A549 (cell line): ENCODE data around the gene RBM6. TPM values are rescaled to one million over a fixed set of nuclear protein-coding genes. Genes with fewer than 3 reads are reported as not detected.

Experiments used
- ATAC-seq, 2 experiments: fragments of 200-7000 bp in 1 of 2; fragments of >200 bp in 1 of 2; cut with Nextera tagmentation in 1 of 2; cut with Tn5 transposase in 1 of 2; 3 replicates each; pipeline versions ENCODE4 v1.8.0 to v1.9.1; 2018 to 2020; ENCODE audit warnings: mild to moderate bottlenecking in 1 of 2, moderate library complexity in 1 of 2
- CTCF ChIA-PET: fragments of 300-600 bp; sonication (Branson Sonifier 250); formaldehyde crosslinking; extraction: SDS; loops from one replicate; lab custom pipeline; 2021; ENCODE audit warnings: antibody characterized with exemption, inconsistent platforms; lab: Yijun Ruan, JAX
- POLR2A ChIA-PET: fragments of 350-600 bp; formaldehyde crosslinking; extraction: SDS; loops from one replicate; lab custom pipeline; 2021; ENCODE audit warnings: antibody characterized with exemption, inconsistent platforms; lab: Yijun Ruan, JAX
- DNase-seq, 2 experiments: peaks; one replicate each; pipeline versions ENCODE4 v3.0.0 to v3.0.0-alpha.2; 2011 to 2016; ENCODE audit warnings: low read depth in 1 of 2, low spot score in 1 of 2
- FAIRE-seq: peaks from 2 replicates; lab custom pipeline; 2011; peaks lifted over from hg19 to GRCh38; lab: Jason Lieb, UNC
- H3K27ac ChIP-seq, 2 experiments: fragments of >200 bp; sonication (Bioruptor Twin); formaldehyde crosslinking; 3 replicates each; pipeline ENCODE4 v1.5.1; 2016 to 2017
- H3K4me1 ChIP-seq: fragments of >200 bp; sonication (Bioruptor Twin); formaldehyde crosslinking; 3 replicates; pipeline ENCODE4 v1.6.1; 2016
- H3K4me2 ChIP-seq: fragments of >200 bp; sonication (Bioruptor Twin); formaldehyde crosslinking; 3 replicates; pipeline ENCODE4 v1.6.1; 2016
- H3K4me3 ChIP-seq: fragments of >200 bp; sonication (Bioruptor Twin); formaldehyde crosslinking; 3 replicates; pipeline ENCODE4 v1.5.1; 2016
- H3K9me3 ChIP-seq: fragments of >200 bp; sonication (Bioruptor Twin); formaldehyde crosslinking; 3 replicates; pipeline ENCODE4 v1.6.1; 2016
- BHLHE40 ChIP-seq: IDR thresholded peaks from 2 replicates; pipeline ENCODE4 v1.6.1; 2012; ENCODE audit warnings: low read depth, low read length, inconsistent platforms
- CBX8 ChIP-seq: fragments of 200-600 bp; sonication (generic); IDR thresholded peaks from 2 replicates; pipeline ENCODE4 v1.6.1; 2016
- EHMT2 ChIP-seq: fragments of 200-600 bp; sonication (generic); IDR thresholded peaks from 2 replicates; pipeline ENCODE4 v1.6.1; 2016; ENCODE audit warnings: antibody characterized with exemption, low read depth, mild to moderate bottlenecking, moderate library complexity
- EP300 ChIP-seq, 2 experiments: fragments of >200 bp; sonication (Bioruptor Twin); formaldehyde crosslinking; IDR thresholded peaks; 2 replicates in 1 of 2; 3 replicates in 1 of 2; pipeline ENCODE4 v1.6.1; 2016 to 2017
- HEYL ChIP-seq: fragments of 250-450 bp; sonication (Bioruptor Pico); IDR thresholded peaks from 2 replicates; pipeline ENCODE4 v1.8.0; 2021; ENCODE audit warnings: mild to moderate bottlenecking, moderate library complexity
- HOXA7 ChIP-seq: fragments of 250-450 bp; sonication (Bioruptor Pico); IDR thresholded peaks from 2 replicates; pipeline ENCODE4 v1.5.0; 2020; ENCODE audit warnings: mild to moderate bottlenecking, moderate library complexity
- JUN ChIP-seq, 2 experiments: fragments of >200 bp; sonication (Bioruptor Twin); formaldehyde crosslinking; IDR thresholded peaks; 2 replicates in 1 of 2; 3 replicates in 1 of 2; pipeline ENCODE4 v1.6.1; 2016 to 2017
- MYC ChIP-seq: IDR thresholded peaks from 2 replicates; pipeline ENCODE4 v1.6.1; 2012; ENCODE audit warnings: mild to moderate bottlenecking, inconsistent platforms, low read length, improper control_type of control experiment, borderline replicate concordance
- NFE2L2 ChIP-seq: fragments of 150-350 bp; conservative IDR thresholded peaks from 2 replicates; pipeline ENCODE4 v1.6.1; 2014; ENCODE audit warnings: low read length
- NR3C1 ChIP-seq: fragments of >200 bp; sonication (Bioruptor Twin); formaldehyde crosslinking; IDR thresholded peaks from 3 replicates; pipeline ENCODE4 v1.6.1; 2017
- RAD21 ChIP-seq, 2 experiments: fragments of >200 bp in 1 of 2; sonication (Bioruptor Twin) in 1 of 2; formaldehyde crosslinking in 1 of 2; IDR thresholded peaks in 1 of 2; conservative IDR thresholded peaks in 1 of 2; 2 replicates in 1 of 2; 3 replicates in 1 of 2; pipeline ENCODE4 v1.6.1; 2012 to 2018; ENCODE audit warnings: inconsistent platforms in 1 of 2
- RCOR1 ChIP-seq: fragments of 150-350 bp; IDR thresholded peaks from 2 replicates; pipeline ENCODE4 v1.6.1; 2014; ENCODE audit warnings: antibody characterized with exemption, low read length, low read depth
- RFX5 ChIP-seq: fragments of 450-650 bp; IDR thresholded peaks from 2 replicates; pipeline ENCODE4 v1.7.1; 2014; ENCODE audit warnings: antibody characterized with exemption, mild to moderate bottlenecking, moderate library complexity
- RNF2 ChIP-seq: fragments of 200-600 bp; sonication (generic); IDR thresholded peaks from 2 replicates; pipeline ENCODE4 v1.6.1; 2016; ENCODE audit warnings: low read depth, mild to moderate bottlenecking, antibody characterized with exemption, moderate library complexity, borderline replicate concordance
- SMC3 ChIP-seq: fragments of >200 bp; sonication (Bioruptor Twin); formaldehyde crosslinking; IDR thresholded peaks from 3 replicates; pipeline ENCODE4 v1.6.1; 2018; ENCODE audit warnings: inconsistent platforms
- SREBF2 ChIP-seq: fragments of 450-650 bp; IDR thresholded peaks from 2 replicates; pipeline ENCODE4 v1.6.1; 2014; ENCODE audit warnings: mild to moderate bottlenecking, moderate library complexity
- TP53 ChIP-seq: fragments of 250-450 bp; sonication (Bioruptor Pico); IDR thresholded peaks from 2 replicates; pipeline ENCODE4 v1.5.0; 2021; ENCODE audit warnings: mild to moderate bottlenecking, moderate library complexity
- ZC3H11A ChIP-seq: fragments of 450-650 bp; IDR thresholded peaks from 2 replicates; pipeline ENCODE4 v1.6.1; 2014; ENCODE audit warnings: antibody characterized with exemption, mild to moderate bottlenecking
- ZFP36 ChIP-seq: fragments of 450-650 bp; IDR thresholded peaks from 2 replicates; pipeline ENCODE4 v1.6.1; 2014; ENCODE audit warnings: borderline replicate concordance; ENCODE audit not compliant: partially characterized antibody
- ZNF302 ChIP-seq: fragments of 250-450 bp; sonication (Bioruptor Pico); IDR thresholded peaks from 2 replicates; pipeline ENCODE4 v1.9.0; 2021; ENCODE audit warnings: inconsistent platforms, mild to moderate bottlenecking, moderate library complexity
- ZSCAN20 ChIP-seq: fragments of 250-450 bp; sonication (Bioruptor Pico); IDR thresholded peaks from 2 replicates; pipeline ENCODE4 v1.8.0; 2022; ENCODE audit warnings: mild to moderate bottlenecking, moderate library complexity
- whole genome bisulfite sequencing: methylation state at CpG from one replicate; pipeline ENCODE4 v1.1.6; 2017; ENCODE audit errors: missing lambda C conversion rate; 5-methylcytosine and 5-hydroxymethylcytosine counted together
- polyA plus RNA-seq, 4 experiments: library from polyadenylated mRNA; depleted of rRNA in 3 of 4; stranded (reverse); fragments of >200 nt; fragmentation: RNase III in 1 of 4; extraction: RNeasy Plus Mini Kit Qiagen cat#74134 plus additional on column Dnase treatment in 1 of 4; gene quantifications; 2 replicates in 3 of 4; 3 replicates in 1 of 4; pipeline ENCODE4 v1.2.3, GENCODE V29; 2011 to 2017
- TF ChIP-seq, protein P1 (sequence below): fragments of 150-350 bp; IDR thresholded peaks from 2 replicates; pipeline ENCODE4 v1.6.1; 2014; ENCODE audit warnings: low read depth, mild to moderate bottlenecking, low read length
- TF ChIP-seq, protein P2 (sequence below): IDR thresholded peaks from 2 replicates; pipeline ENCODE4 v1.6.1; 2012; ENCODE audit warnings: low read depth, borderline replicate concordance
- TF ChIP-seq, protein P3 (sequence below): fragments of 450-650 bp; IDR thresholded peaks from 2 replicates; pipeline ENCODE4 v1.6.1; 2014; ENCODE audit warnings: antibody characterized with exemption

Gene RBM6
- polyA plus RNA-seq, 2 of the 4 experiments (the other 2 are of a cell fraction): 40.4 to 44.2 TPM

DNA sequence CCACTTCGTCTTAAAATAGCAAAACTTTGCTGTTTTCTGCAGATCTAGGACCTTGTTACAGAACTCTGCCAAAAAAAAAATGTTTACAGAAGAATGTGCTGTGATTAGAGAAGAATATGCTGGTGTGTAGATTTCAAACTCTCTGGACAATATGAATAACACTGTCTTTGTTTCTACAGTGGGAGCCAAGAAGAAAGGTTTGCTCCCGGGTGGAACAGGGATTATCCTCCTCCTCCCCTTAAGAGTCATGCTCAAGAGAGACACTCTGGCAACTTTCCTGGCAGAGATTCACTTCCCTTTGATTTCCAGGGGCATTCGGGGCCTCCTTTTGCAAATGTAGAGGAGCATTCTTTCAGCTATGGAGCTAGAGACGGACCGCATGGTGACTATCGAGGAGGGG, 27.3 kb downstream of the RBM6 start:
- no peak for DNase-seq
- Histone ChIP-seq H3K9me3 (no peaks in the 10 kb centered on the region), H3K4me1 (peaks cover 13% of the 10 kb centered on the region), H3K27ac (no peak overlapping the region), H3K4me2 (no peak overlapping the region), H3K4me3 (no peak overlapping the region)
- ChIA-PET CTCF (no interaction called here), POLR2A (no interaction called here)
- TF ChIP-seq NFE2L2 (no peak), HEYL (CRISPR knock-in tag) (no peak), ZC3H11A (no peak), RFX5 (no peak), ZNF302 (CRISPR knock-in tag) (no peak), JUN (IDR thresholded peaks at IDR 0.05) (no peak), MYC (no peak), HOXA7 (CRISPR knock-in tag) (no peak), TP53 (CRISPR knock-in tag) (no peak), ZSCAN20 (CRISPR knock-in tag) (no peak), NR3C1 (no peak), RCOR1 (no peak)
- no peak for ATAC-seq
- 90% methylated on average over 6 of the region's 6 CpGs for WGBS
- FAIRE-seq: no peak

DNA sequence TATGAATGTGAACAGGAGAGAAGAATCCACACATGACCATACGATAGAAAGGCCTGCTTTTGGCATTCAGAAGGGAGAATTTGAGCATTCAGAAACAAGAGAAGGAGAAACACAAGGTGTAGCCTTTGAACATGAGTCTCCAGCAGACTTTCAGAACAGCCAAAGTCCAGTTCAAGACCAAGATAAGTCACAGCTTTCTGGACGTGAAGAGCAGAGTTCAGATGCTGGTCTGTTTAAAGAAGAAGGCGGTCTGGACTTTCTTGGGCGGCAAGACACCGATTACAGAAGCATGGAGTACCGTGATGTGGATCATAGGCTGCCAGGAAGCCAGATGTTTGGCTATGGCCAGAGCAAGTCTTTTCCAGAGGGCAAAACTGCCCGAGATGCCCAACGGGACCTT, 28.4 kb downstream of the RBM6 start:
- CTCF ChIA-PET: no interaction called here
- 90% methylated on average over 8 of the region's 8 CpGs for WGBS
- POLR2A ChIA-PET: no interaction called here
- Histone ChIP-seq H3K9me3 (no peaks in the 10 kb centered on the region), H3K27ac (no peak overlapping the region), H3K4me3 (no peak overlapping the region), H3K4me2 (no peak overlapping the region), H3K4me1 (peaks cover 22% of the 10 kb centered on the region)
- FAIRE-seq: no peak
- no peak for DNase-seq
- TF ChIP-seq RFX5 (no peak), ZFP36 (no peak), BHLHE40 (no peak), SREBF2 (no peak), RNF2 (no peak), EP300 (IDR thresholded peaks at IDR 0.05) (no peak), RAD21 (conservative IDR thresholded peaks at IDR 0.05 in 1 of 2, IDR thresholded peaks at IDR 0.05 in 1 of 2) (no peak), CBX8 (no peak), RCOR1 (no peak), HOXA7 (CRISPR knock-in tag) (no peak), EHMT2 (no peak), SMC3 (no peak), ZNF302 (CRISPR knock-in tag) (no peak)
- TF ChIP-seq, protein P1, sequence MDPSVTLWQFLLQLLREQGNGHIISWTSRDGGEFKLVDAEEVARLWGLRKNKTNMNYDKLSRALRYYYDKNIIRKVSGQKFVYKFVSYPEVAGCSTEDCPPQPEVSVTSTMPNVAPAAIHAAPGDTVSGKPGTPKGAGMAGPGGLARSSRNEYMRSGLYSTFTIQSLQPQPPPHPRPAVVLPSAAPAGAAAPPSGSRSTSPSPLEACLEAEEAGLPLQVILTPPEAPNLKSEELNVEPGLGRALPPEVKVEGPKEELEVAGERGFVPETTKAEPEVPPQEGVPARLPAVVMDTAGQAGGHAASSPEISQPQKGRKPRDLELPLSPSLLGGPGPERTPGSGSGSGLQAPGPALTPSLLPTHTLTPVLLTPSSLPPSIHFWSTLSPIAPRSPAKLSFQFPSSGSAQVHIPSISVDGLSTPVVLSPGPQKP: no peak
- TF ChIP-seq, protein P2, sequence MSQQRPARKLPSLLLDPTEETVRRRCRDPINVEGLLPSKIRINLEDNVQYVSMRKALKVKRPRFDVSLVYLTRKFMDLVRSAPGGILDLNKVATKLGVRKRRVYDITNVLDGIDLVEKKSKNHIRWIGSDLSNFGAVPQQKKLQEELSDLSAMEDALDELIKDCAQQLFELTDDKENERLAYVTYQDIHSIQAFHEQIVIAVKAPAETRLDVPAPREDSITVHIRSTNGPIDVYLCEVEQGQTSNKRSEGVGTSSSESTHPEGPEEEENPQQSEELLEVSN: no peak
- TF ChIP-seq, protein P3, sequence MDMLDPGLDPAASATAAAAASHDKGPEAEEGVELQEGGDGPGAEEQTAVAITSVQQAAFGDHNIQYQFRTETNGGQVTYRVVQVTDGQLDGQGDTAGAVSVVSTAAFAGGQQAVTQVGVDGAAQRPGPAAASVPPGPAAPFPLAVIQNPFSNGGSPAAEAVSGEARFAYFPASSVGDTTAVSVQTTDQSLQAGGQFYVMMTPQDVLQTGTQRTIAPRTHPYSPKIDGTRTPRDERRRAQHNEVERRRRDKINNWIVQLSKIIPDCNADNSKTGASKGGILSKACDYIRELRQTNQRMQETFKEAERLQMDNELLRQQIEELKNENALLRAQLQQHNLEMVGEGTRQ: no peak
- no peak for ATAC-seq
